Measurements from ENCODE around the gene PPP1R16B.
A peak's percentile ranks its signal among the peaks of the same experiment; 100 is the strongest.

PPP1R16B gene

DNA sequence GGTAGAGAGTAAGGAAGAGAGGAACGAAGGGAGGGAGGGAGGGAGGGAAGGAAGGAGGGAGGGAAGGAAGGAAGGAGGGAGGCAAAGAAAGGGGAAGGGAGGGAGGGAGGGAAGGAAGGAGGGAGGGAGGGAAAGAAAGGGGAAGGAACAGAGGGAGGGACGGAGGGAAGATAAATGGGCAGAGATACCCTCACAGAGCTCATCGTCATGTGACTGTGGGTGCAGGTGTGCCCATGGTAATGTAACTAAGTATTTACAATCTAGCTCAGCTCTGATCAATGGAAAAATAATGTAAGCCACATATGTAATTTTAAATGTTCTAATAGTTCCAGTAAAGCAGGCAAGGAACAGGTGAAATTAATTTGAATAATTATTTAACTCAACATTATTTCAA lies 66.1 kb downstream of the PPP1R16B start:
- TF ChIP-seq, protein P1, sequence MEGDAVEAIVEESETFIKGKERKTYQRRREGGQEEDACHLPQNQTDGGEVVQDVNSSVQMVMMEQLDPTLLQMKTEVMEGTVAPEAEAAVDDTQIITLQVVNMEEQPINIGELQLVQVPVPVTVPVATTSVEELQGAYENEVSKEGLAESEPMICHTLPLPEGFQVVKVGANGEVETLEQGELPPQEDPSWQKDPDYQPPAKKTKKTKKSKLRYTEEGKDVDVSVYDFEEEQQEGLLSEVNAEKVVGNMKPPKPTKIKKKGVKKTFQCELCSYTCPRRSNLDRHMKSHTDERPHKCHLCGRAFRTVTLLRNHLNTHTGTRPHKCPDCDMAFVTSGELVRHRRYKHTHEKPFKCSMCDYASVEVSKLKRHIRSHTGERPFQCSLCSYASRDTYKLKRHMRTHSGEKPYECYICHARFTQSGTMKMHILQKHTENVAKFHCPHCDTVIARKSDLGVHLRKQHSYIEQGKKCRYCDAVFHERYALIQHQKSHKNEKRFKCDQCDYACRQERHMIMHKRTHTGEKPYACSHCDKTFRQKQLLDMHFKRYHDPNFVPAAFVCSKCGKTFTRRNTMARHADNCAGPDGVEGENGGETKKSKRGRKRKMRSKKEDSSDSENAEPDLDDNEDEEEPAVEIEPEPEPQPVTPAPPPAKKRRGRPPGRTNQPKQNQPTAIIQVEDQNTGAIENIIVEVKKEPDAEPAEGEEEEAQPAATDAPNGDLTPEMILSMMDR (IDR thresholded peaks at IDR 0.05; ENCODE audit: borderline replicate concordance, control extremely low read depth, extremely low read depth, insufficient read depth, missing control alignments), result no peak
- in situ Hi-C loops (cut with MboI; ENCODE audit: low sequenced_read_pairs, unreplicated experiment), result no loop called here
- no peak for DNase-seq (ENCODE audit: low spot score)

DNA sequence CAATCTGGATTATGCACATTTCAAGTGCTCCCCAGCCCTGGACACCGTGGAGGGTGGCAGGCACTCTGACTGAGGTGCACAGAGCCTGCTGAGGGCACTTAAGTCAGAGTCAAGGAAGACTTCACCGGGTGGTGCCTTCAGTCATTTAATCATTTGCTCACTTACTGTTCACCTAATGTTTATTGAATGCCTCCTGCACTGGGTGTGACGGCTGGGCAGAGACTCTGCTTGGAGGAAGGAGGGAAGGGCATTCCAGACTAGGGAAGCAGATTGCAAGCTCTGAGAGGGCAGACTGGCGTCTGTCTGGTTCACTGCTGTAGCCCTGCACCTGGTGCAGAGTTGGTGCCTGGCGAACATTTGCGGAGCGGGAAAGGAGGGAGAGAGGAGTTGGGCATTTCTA lies 66.5 kb downstream of the PPP1R16B start:
- TF ChIP-seq, protein P1 (IDR thresholded peaks at IDR 0.05; ENCODE audit: borderline replicate concordance, control extremely low read depth, extremely low read depth, insufficient read depth, missing control alignments), result no peak
- no peak for DNase-seq (ENCODE audit: low spot score)
- in situ Hi-C loops (cut with MboI; ENCODE audit: low sequenced_read_pairs, unreplicated experiment), result no loop called here

DNA sequence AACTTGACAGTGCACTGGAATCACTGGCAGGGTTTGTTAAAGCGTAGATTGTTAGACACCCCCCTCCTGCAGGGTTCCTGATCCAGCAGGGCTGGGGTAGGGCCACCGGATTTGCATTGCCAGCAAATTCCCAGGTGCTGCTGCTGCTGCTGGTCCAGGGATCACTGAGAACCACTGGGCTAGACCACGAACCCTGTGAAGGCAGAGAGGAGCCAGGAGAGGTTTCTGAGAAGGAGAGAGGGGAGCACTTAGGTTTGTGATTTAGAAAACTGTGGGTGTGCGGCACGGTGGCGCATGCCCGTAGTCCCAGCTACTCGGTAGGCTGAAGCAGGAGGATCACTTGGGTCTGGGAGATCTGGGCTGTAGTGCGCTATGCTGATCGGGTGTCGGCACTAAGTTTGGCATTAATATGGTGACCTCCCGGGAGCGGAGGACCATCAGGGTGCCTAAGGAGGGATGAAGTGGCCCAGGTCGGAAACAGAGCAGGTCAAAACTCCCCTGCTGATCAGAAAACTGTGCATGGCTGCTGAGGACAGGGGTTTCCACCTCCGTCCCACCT lies 67.1 kb downstream of the PPP1R16B start:
- TF ChIP-seq, protein P1 (IDR thresholded peaks at IDR 0.05; ENCODE audit: borderline replicate concordance, control extremely low read depth, extremely low read depth, insufficient read depth, missing control alignments), result no peak
- in situ Hi-C loops (cut with MboI; ENCODE audit: low sequenced_read_pairs, unreplicated experiment), result no loop called here

DNA sequence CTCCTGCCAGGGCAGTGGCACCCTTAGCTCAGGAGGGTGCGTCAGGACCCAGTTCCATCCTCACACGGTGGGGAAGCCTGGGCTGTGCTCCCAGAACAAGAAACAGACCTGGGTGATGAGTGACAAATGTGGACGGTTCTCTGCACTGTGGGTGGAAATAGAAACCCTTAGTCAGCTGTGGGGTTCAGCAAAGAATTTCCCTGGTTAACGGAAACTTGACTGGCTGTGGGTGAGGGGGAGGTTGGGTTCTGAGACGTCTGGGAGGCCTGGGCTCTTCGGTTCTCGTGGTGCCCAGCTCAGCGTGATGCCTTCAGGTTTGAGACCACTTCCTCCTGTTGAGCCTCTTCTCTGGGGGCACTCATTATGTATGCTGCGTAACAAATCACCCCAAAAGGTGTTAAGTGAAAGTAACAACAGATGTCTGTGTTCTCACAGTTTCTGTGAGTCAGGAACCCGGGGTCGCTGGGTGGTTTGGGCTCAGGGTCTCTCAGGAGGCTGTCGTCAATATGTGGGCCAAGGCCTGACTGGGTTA lies 67.6 kb downstream of the PPP1R16B start:
- in situ Hi-C loops (cut with MboI; ENCODE audit: low sequenced_read_pairs, unreplicated experiment), result no loop called here
- DNase-seq (ENCODE audit: low spot score), result peak; percentile 78
- TF ChIP-seq, protein P1 (IDR thresholded peaks at IDR 0.05; ENCODE audit: borderline replicate concordance, control extremely low read depth, extremely low read depth, insufficient read depth, missing control alignments), result no peak

More for the DNA sequence above, 67.1 kb downstream of the PPP1R16B start:
- no peak for DNase-seq (ENCODE audit: low spot score)

DNA sequence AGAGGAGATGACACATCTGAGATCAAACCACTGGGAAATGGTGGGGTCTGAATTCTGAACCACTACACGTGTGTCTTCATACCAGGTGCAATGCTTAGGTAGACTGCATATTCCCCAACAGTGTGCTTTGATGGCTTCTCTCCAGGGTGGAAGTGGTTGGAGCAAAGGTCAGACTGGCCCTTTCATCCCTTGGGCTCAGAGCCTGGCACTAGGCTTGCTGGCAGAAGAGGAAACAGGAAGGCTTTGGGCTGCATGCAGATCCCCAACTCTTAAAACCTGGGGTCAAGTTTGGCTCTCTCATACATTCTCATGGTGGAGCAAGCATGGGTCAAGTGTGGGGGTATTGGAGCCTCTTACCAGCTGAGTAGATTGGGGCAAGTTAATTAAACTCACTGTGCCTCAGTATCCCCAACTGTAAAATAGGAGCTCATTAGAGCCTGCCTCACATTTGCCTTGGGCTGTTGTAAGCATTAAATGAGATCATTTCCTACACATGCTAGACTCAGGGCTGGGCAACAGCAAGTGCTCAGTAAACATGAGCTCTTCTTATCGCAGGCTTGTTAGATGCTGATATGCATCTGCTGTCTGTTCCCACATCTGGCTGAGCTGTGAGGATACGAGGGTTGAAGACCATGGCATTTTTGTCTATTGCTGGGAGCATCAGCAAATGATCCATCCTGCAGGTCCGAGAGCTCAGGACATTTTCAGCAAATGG lies 69.1 kb downstream of the PPP1R16B start:
- TF ChIP-seq, protein P1 (IDR thresholded peaks at IDR 0.05; ENCODE audit: borderline replicate concordance, control extremely low read depth, extremely low read depth, insufficient read depth, missing control alignments), result no peak
- in situ Hi-C loops (cut with MboI; ENCODE audit: low sequenced_read_pairs, unreplicated experiment), result no loop called here
- DNase-seq (ENCODE audit: low spot score), result no peak

DNA sequence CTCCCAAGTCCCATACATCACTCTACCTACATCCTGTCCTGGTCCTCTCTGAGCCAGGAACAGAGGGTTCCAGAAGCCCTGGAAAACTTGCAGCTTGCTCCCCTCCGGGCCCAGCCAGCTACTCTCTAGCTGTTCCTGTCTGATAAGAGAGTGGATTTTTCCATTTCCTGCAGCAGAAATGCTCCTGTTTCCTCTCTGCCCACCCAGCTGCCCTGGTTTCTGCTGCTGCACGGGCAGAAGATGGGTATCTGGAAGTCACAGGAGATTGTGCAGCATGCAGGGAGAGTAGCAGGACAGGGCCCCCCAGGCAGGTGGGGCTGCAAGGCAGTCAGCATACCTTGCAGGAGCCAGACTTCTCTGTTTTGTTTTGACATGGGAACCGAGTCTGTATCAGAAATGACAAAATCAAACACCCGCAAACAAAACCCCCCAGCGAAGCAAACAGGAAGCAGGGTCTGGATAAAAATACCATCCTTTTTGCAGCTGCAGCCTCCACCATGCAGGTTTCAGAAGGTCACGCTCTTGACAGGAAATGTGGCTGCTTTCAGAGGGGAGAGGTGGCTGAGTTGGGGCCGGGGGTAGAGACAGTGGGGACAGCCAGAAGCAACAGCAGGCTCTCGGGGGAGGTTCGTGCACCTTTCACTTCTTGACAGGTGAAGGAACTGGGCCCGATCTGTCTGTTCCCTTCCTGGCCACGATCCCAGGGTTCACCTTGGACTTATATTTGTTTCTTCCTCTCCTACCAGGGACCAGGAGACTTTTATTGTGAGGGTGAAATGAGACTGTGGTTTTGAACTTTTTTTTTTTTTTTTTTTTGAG lies 69.9 kb downstream of the PPP1R16B start:
- DNase-seq (ENCODE audit: low spot score), result peak; percentile 79
- in situ Hi-C loops (cut with MboI; ENCODE audit: low sequenced_read_pairs, unreplicated experiment), result no loop called here
- TF ChIP-seq, protein P1 (IDR thresholded peaks at IDR 0.05; ENCODE audit: borderline replicate concordance, control extremely low read depth, extremely low read depth, insufficient read depth, missing control alignments), result no peak
